Measurements from ENCODE around the gene ALG13. TPM values are rescaled to one million over a fixed set of nuclear protein-coding genes. Genes with fewer than 3 reads are reported as not detected.

ALG13 gene
- total RNA-seq, 1 experiment from 2014 or later, result 36.2 TPM

DNA sequence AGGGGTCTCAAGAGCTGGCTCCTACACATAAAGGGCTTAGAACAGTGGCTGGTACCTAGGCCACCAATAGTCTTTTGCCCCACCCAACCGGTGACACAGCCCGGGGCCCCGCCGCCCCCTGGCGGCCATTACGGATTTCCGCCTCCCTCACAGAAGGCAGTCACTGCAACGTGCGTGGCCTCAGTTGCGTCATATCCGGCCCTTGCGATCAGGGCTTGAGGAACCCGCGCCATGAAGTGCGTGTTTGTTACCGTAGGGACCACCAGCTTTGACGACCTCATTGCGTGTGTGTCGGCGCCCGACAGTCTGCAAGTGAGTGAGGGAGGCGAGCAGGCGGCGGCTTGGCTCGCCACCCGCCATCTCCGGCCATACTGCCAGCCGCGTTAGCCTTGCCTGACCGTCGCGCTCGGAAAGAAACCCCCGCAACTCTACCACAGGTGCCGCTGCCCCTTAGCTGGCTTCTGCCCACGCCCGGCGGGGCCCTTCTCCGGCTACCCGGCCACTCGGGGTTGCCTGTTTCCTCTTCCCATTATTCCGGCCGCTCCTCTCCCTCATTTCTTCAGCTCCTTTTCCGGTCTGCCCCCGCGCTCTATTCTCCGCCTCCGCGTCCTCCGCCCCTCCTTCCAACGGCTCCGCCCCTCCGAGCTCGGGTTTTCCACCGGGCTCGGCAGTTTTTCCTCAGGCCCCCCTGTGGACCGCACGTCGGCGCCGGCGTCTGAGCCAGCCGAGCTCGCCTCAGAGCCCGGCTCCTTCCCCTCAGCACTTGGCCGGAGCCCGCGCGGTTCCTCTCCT is at the start of gene ALG13 (continued):
- TF ChIP-seq ZNF263 (CRISPR knock-in tag; IDR thresholded peaks at IDR 0.05; ENCODE audit: low read depth), result no peak
- TF ChIP-seq ATF3 (CRISPR knock-in tag; conservative IDR thresholded peaks at IDR 0.05), result no peak
- TF ChIP-seq, protein P1, sequence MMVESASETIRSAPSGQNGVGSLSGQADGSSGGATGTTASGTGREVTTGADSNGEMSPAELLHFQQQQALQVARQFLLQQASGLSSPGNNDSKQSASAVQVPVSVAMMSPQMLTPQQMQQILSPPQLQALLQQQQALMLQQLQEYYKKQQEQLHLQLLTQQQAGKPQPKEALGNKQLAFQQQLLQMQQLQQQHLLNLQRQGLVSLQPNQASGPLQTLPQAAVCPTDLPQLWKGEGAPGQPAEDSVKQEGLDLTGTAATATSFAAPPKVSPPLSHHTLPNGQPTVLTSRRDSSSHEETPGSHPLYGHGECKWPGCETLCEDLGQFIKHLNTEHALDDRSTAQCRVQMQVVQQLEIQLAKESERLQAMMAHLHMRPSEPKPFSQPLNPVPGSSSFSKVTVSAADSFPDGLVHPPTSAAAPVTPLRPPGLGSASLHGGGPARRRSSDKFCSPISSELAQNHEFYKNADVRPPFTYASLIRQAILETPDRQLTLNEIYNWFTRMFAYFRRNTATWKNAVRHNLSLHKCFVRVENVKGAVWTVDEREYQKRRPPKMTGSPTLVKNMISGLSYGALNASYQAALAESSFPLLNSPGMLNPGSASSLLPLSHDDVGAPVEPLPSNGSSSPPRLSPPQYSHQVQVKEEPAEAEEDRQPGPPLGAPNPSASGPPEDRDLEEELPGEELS (CRISPR knock-in tag; IDR thresholded peaks at IDR 0.05), result no peak
- TF ChIP-seq ZNF138 (CRISPR knock-in tag; conservative IDR thresholded peaks at IDR 0.05), result no peak
- no peak for TF ChIP-seq MLX (CRISPR knock-in tag; IDR thresholded peaks at IDR 0.05)
- TF ChIP-seq, protein P2, sequence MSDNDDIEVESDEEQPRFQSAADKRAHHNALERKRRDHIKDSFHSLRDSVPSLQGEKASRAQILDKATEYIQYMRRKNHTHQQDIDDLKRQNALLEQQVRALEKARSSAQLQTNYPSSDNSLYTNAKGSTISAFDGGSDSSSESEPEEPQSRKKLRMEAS (CRISPR knock-in tag; IDR thresholded peaks at IDR 0.05), result peak; percentile 96
- TF ChIP-seq CBFB (CRISPR knock-in tag; IDR thresholded peaks at IDR 0.05; ENCODE audit: low read depth), result no peak
- no peak for TF ChIP-seq PRRX2 (CRISPR knock-in tag; IDR thresholded peaks at IDR 0.05)
- no peak for TF ChIP-seq IRF2 (CRISPR knock-in tag; IDR thresholded peaks at IDR 0.05; ENCODE audit: borderline replicate concordance, low read depth)
- no peak for TF ChIP-seq JUN (CRISPR knock-in tag; IDR thresholded peaks at IDR 0.05)
- TF ChIP-seq, protein P3, sequence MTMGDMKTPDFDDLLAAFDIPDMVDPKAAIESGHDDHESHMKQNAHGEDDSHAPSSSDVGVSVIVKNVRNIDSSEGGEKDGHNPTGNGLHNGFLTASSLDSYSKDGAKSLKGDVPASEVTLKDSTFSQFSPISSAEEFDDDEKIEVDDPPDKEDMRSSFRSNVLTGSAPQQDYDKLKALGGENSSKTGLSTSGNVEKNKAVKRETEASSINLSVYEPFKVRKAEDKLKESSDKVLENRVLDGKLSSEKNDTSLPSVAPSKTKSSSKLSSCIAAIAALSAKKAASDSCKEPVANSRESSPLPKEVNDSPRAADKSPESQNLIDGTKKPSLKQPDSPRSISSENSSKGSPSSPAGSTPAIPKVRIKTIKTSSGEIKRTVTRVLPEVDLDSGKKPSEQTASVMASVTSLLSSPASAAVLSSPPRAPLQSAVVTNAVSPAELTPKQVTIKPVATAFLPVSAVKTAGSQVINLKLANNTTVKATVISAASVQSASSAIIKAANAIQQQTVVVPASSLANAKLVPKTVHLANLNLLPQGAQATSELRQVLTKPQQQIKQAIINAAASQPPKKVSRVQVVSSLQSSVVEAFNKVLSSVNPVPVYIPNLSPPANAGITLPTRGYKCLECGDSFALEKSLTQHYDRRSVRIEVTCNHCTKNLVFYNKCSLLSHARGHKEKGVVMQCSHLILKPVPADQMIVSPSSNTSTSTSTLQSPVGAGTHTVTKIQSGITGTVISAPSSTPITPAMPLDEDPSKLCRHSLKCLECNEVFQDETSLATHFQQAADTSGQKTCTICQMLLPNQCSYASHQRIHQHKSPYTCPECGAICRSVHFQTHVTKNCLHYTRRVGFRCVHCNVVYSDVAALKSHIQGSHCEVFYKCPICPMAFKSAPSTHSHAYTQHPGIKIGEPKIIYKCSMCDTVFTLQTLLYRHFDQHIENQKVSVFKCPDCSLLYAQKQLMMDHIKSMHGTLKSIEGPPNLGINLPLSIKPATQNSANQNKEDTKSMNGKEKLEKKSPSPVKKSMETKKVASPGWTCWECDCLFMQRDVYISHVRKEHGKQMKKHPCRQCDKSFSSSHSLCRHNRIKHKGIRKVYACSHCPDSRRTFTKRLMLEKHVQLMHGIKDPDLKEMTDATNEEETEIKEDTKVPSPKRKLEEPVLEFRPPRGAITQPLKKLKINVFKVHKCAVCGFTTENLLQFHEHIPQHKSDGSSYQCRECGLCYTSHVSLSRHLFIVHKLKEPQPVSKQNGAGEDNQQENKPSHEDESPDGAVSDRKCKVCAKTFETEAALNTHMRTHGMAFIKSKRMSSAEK (CRISPR knock-in tag; IDR thresholded peaks at IDR 0.05; ENCODE audit: borderline replicate concordance), result no peak
- no peak for TF ChIP-seq JAZF1 (CRISPR knock-in tag; IDR thresholded peaks at IDR 0.05)
- TF ChIP-seq ETV6 (CRISPR knock-in tag; IDR thresholded peaks at IDR 0.05), result no peak
- 0 out of 2 replicates have a peak, but pooled peaks have one; percentile 34 for TF ChIP-seq TP53 (CRISPR knock-in tag; IDR thresholded peaks at IDR 0.05)
- TF ChIP-seq, protein P4, sequence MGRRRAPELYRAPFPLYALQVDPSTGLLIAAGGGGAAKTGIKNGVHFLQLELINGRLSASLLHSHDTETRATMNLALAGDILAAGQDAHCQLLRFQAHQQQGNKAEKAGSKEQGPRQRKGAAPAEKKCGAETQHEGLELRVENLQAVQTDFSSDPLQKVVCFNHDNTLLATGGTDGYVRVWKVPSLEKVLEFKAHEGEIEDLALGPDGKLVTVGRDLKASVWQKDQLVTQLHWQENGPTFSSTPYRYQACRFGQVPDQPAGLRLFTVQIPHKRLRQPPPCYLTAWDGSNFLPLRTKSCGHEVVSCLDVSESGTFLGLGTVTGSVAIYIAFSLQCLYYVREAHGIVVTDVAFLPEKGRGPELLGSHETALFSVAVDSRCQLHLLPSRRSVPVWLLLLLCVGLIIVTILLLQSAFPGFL (CRISPR knock-in tag; IDR thresholded peaks at IDR 0.05; ENCODE audit: borderline replicate concordance), result no peak
- TF ChIP-seq SP1 (CRISPR knock-in tag; conservative IDR thresholded peaks at IDR 0.05), result 0 out of 2 replicates have a peak, but pooled peaks have one; percentile 52
- TF ChIP-seq ATF1 (CRISPR knock-in tag; IDR thresholded peaks at IDR 0.05), result no peak
- no peak for TF ChIP-seq ESRRA (CRISPR knock-in tag; IDR thresholded peaks at IDR 0.05; ENCODE audit: borderline replicate concordance)
- TF ChIP-seq ZNF219 (CRISPR knock-in tag; IDR thresholded peaks at IDR 0.05; ENCODE audit: borderline replicate concordance), result no peak
- no peak for TF ChIP-seq ZNF232 (CRISPR knock-in tag; IDR thresholded peaks at IDR 0.05)
- no peak; the same call in 1 of the 2 replicates for TF ChIP-seq ZBTB21 (CRISPR knock-in tag; IDR thresholded peaks at IDR 0.05; ENCODE audit: borderline replicate concordance)
- TF ChIP-seq SMAD3 (CRISPR knock-in tag; IDR thresholded peaks at IDR 0.05; ENCODE audit: borderline replicate concordance), result no peak
- TF ChIP-seq, protein P5, sequence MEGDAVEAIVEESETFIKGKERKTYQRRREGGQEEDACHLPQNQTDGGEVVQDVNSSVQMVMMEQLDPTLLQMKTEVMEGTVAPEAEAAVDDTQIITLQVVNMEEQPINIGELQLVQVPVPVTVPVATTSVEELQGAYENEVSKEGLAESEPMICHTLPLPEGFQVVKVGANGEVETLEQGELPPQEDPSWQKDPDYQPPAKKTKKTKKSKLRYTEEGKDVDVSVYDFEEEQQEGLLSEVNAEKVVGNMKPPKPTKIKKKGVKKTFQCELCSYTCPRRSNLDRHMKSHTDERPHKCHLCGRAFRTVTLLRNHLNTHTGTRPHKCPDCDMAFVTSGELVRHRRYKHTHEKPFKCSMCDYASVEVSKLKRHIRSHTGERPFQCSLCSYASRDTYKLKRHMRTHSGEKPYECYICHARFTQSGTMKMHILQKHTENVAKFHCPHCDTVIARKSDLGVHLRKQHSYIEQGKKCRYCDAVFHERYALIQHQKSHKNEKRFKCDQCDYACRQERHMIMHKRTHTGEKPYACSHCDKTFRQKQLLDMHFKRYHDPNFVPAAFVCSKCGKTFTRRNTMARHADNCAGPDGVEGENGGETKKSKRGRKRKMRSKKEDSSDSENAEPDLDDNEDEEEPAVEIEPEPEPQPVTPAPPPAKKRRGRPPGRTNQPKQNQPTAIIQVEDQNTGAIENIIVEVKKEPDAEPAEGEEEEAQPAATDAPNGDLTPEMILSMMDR (IDR thresholded peaks at IDR 0.05), result peak; percentile 65
- no peak for TF ChIP-seq CREB1 (CRISPR knock-in tag; IDR thresholded peaks at IDR 0.05)

Data from WTC11 (cell line).